A673 (cell line): Measurements from ENCODE around the gene BCL2.

Source experiments
- CTCF ChIP-seq: fragments of 300-800, 200-600 bp; sonication (generic); conservative IDR thresholded peaks from 2 replicates; pipeline ENCODE4 v1.5.1; 2017; ENCODE audit warnings: low read depth, mild to moderate bottlenecking, antibody characterized with exemption, low read length, moderate library complexity, mixed read lengths
- EZH2 ChIP-seq: fragments of 200-600 bp; sonication (generic); IDR thresholded peaks from 2 replicates; pipeline ENCODE4 v1.6.1; 2017; ENCODE audit warnings: borderline replicate concordance, low read depth, mild to moderate bottlenecking, mixed read lengths, antibody characterized with exemption, low read length; ENCODE audit not compliant: poor library complexity, severe bottlenecking

GRCh38 chr18:63218472-63218871 lies 101.1 kb downstream of the BCL2 start:
- TF ChIP-seq CTCF (no peak), EZH2 (no peak)
